ENCODE measurements around the gene TIMM13. TPM values are rescaled to one million over a fixed set of nuclear protein-coding genes. Genes with fewer than 3 reads are reported as not detected.

TIMM13 gene
- total and polyA plus RNA-seq, 10 of the 15 experiments (the other 5 are each of a cell fraction or from before 2014, with no cell fraction given) = 9.9 to 205 (median 63.6) TPM

DNA sequence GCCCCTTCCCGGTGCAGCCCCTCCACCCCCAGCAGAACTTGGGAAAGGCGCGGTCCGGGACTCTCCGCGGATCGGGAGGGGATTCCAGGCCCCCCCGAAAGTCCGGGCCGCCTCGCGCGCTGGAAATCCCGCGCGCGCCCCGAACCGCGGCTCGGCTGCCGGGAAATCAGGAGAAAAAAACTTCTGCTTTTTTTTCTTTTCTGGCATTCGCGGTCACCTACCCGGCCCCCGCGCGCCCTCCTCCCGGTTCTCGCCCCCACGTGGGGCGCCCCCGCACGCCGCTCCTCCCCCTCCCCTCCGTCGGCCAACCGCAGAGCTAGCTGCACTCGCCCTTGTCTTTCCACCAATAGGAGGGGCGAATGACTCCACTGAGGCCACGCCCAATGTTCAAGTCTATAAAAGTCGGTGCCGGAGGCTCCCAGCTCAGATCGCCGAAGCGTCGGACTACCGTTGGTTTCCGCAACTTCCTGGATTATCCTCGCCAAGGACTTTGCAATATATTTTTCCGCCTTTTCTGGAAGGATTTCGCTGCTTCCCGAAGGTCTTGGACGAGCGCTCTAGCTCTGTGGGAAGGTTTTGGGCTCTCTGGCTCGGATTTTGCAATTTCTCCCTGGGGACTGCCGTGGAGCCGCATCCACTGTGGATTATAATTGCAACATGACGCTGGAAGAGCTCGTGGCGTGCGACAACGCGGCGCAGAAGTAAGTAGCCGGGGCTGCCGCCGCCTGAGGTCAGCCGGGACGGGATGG lies 48.5 kb upstream of the TIMM13 start, which contains the start of gene GADD45B (continued):
- 0 out of 2 replicates have a peak, but pooled peaks have one; percentile 96 for TF ChIP-seq CHD4 (IDR thresholded peaks at IDR 0.05)
- TF ChIP-seq RUNX3 (IDR thresholded peaks at IDR 0.05; ENCODE audit: low read length) = peak; percentile 86
- no peak for TF ChIP-seq ZNF622 (IDR thresholded peaks at IDR 0.05)
- TF ChIP-seq ESRRA (IDR thresholded peaks at IDR 0.05; ENCODE audit: low read length) = no peak
- TF ChIP-seq SP1 (IDR thresholded peaks at IDR 0.05; ENCODE audit: low read depth, low read length) = peak; percentile 93
- TF ChIP-seq BHLHE40 (IDR thresholded peaks at IDR 0.05; ENCODE audit: borderline replicate concordance in 1 of 2, low read depth in 2 of 2, low read length in 1 of 2) = peak; percentile 51 to 59
- 0 out of 2 replicates have a peak, but pooled peaks have one; percentile 48 for TF ChIP-seq MEF2A (IDR thresholded peaks at IDR 0.05; ENCODE audit: insufficient read depth, low read depth, low read length)
- TF ChIP-seq BCL11A (IDR thresholded peaks at IDR 0.05; ENCODE audit: low read depth, low read length) = peak; percentile 4; the same call in 1 of the 2 replicates
- TF ChIP-seq ASH2L (IDR thresholded peaks at IDR 0.05; ENCODE audit: borderline replicate concordance, low read depth) = no peak
- peak; percentile 85 for TF ChIP-seq YY1 (IDR thresholded peaks at IDR 0.05; ENCODE audit: low read depth, low read length)
- TF ChIP-seq EGR1 (IDR thresholded peaks at IDR 0.05; ENCODE audit: borderline replicate concordance in 1 of 2, low read depth in 2 of 2, low read length in 2 of 2) = peak in 1 of 2 experiments; percentile 100; a peak in 2 of 3 replicates
- 0 out of 2 replicates have a peak, but pooled peaks have one; percentile 23 for TF ChIP-seq PAX5 (IDR thresholded peaks at IDR 0.05; ENCODE audit: borderline replicate concordance, low read depth, low read length)
- no peak for TF ChIP-seq HCFC1 (IDR thresholded peaks at IDR 0.05; ENCODE audit: low read length)
- TF ChIP-seq NFYB (IDR thresholded peaks at IDR 0.05; ENCODE audit: insufficient read depth, low read depth, low read length) = peak; percentile 69; the same call in 1 of the 2 replicates
- peak; percentile 58; the same call in 1 of the 2 replicates for TF ChIP-seq CHD2 (IDR thresholded peaks at IDR 0.05; ENCODE audit: borderline replicate concordance, low read depth, low read length)
- peak; percentile 91 to 92 for TF ChIP-seq IKZF2 (IDR thresholded peaks at IDR 0.05)
- TF ChIP-seq, protein P1, sequence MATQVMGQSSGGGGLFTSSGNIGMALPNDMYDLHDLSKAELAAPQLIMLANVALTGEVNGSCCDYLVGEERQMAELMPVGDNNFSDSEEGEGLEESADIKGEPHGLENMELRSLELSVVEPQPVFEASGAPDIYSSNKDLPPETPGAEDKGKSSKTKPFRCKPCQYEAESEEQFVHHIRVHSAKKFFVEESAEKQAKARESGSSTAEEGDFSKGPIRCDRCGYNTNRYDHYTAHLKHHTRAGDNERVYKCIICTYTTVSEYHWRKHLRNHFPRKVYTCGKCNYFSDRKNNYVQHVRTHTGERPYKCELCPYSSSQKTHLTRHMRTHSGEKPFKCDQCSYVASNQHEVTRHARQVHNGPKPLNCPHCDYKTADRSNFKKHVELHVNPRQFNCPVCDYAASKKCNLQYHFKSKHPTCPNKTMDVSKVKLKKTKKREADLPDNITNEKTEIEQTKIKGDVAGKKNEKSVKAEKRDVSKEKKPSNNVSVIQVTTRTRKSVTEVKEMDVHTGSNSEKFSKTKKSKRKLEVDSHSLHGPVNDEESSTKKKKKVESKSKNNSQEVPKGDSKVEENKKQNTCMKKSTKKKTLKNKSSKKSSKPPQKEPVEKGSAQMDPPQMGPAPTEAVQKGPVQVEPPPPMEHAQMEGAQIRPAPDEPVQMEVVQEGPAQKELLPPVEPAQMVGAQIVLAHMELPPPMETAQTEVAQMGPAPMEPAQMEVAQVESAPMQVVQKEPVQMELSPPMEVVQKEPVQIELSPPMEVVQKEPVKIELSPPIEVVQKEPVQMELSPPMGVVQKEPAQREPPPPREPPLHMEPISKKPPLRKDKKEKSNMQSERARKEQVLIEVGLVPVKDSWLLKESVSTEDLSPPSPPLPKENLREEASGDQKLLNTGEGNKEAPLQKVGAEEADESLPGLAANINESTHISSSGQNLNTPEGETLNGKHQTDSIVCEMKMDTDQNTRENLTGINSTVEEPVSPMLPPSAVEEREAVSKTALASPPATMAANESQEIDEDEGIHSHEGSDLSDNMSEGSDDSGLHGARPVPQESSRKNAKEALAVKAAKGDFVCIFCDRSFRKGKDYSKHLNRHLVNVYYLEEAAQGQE (IDR thresholded peaks at IDR 0.05; ENCODE audit: low read depth, low read length) = peak; percentile 68
- TF ChIP-seq TAF1 (IDR thresholded peaks at IDR 0.05; ENCODE audit: borderline replicate concordance, low read depth, low read length) = peak; percentile 100
- TF ChIP-seq, protein P2, sequence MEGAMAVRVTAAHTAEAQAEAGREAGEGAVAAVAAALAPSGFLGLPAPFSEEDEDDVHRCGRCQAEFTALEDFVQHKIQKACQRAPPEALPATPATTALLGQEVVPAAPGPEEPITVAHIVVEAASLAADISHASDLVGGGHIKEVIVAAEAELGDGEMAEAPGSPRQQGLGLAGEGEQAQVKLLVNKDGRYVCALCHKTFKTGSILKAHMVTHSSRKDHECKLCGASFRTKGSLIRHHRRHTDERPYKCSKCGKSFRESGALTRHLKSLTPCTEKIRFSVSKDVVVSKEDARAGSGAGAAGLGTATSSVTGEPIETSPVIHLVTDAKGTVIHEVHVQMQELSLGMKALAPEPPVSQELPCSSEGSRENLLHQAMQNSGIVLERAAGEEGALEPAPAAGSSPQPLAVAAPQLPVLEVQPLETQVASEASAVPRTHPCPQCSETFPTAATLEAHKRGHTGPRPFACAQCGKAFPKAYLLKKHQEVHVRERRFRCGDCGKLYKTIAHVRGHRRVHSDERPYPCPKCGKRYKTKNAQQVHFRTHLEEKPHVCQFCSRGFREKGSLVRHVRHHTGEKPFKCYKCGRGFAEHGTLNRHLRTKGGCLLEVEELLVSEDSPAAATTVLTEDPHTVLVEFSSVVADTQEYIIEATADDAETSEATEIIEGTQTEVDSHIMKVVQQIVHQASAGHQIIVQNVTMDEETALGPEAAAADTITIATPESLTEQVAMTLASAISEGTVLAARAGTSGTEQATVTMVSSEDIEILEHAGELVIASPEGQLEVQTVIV (IDR thresholded peaks at IDR 0.05; ENCODE audit: borderline replicate concordance, partially characterized antibody) = no peak
- TF ChIP-seq NFIC (IDR thresholded peaks at IDR 0.05; ENCODE audit: low read depth, low read length) = peak; percentile 50; the same call in 1 of the 2 replicates
- TF ChIP-seq, protein P3, sequence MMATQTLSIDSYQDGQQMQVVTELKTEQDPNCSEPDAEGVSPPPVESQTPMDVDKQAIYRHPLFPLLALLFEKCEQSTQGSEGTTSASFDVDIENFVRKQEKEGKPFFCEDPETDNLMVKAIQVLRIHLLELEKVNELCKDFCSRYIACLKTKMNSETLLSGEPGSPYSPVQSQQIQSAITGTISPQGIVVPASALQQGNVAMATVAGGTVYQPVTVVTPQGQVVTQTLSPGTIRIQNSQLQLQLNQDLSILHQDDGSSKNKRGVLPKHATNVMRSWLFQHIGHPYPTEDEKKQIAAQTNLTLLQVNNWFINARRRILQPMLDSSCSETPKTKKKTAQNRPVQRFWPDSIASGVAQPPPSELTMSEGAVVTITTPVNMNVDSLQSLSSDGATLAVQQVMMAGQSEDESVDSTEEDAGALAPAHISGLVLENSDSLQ (IDR thresholded peaks at IDR 0.05) = no peak
- no peak for TF ChIP-seq GABPA (IDR thresholded peaks at IDR 0.05; ENCODE audit: low read depth)
- no peak for TF ChIP-seq KAT2A (conservative IDR thresholded peaks at IDR 0.05; ENCODE audit: control insufficient read depth, low read depth, low read length)
- TF ChIP-seq SREBF1 (IDR thresholded peaks at IDR 0.05; ENCODE audit: low read length) = no peak
